ENCODE measurements around the gene KRTAP10-11. TPM values are rescaled to one million over a fixed set of nuclear protein-coding genes. Genes with fewer than 3 reads are reported as not detected.
A peak's percentile ranks its signal among the peaks of the same experiment; 100 is the strongest.
"Not testable (repeated sequence)": the region's sequence is repeated elsewhere in the genome, so short reads cannot be mapped to it uniquely, and the experiment has no call there.

The KRTAP10-11 gene
- total and polyA plus RNA-seq, 8 donors: not detected

DNA sequence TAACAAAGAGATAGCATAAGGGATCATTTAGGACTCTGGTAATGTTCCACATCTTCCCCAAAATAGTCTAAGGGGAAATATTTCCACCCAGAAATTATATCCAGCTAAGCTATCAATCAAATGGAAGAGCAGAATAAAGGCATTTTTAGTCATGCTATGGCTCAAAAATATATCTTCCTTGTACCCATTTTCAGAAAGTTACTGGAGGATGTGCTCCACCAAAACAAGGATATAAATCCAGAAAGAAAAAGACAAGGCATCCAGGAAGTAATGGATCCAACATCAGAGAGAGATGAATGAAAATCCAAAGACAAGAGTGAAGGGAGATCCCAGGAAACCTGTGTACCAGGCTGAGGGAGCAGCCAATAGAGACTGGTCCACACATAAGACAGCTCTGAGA lies 37.0 kb upstream of the KRTAP10-11 start:
- no peak overlapping the region for H3K4me3 ChIP-seq
- H3K4me1 ChIP-seq: no peaks in the 10 kb centered on the region
- H3K9me3 ChIP-seq: peaks cover 0 to 30% of the 10 kb centered on the region in 2 donors
- DNase-seq: no peak
- no peak overlapping the region for H3K27ac ChIP-seq
- peaks cover 0 to 15% of the 10 kb centered on the region in 2 donors for H3K27me3 ChIP-seq
- TF ChIP-seq, protein P1, sequence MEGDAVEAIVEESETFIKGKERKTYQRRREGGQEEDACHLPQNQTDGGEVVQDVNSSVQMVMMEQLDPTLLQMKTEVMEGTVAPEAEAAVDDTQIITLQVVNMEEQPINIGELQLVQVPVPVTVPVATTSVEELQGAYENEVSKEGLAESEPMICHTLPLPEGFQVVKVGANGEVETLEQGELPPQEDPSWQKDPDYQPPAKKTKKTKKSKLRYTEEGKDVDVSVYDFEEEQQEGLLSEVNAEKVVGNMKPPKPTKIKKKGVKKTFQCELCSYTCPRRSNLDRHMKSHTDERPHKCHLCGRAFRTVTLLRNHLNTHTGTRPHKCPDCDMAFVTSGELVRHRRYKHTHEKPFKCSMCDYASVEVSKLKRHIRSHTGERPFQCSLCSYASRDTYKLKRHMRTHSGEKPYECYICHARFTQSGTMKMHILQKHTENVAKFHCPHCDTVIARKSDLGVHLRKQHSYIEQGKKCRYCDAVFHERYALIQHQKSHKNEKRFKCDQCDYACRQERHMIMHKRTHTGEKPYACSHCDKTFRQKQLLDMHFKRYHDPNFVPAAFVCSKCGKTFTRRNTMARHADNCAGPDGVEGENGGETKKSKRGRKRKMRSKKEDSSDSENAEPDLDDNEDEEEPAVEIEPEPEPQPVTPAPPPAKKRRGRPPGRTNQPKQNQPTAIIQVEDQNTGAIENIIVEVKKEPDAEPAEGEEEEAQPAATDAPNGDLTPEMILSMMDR (IDR thresholded peaks at IDR 0.05): no peak
- no peak for ATAC-seq
- intact Hi-C loops (cut with DNase I): no loop called here
- no peaks in the 10 kb centered on the region for H3K36me3 ChIP-seq

DNA sequence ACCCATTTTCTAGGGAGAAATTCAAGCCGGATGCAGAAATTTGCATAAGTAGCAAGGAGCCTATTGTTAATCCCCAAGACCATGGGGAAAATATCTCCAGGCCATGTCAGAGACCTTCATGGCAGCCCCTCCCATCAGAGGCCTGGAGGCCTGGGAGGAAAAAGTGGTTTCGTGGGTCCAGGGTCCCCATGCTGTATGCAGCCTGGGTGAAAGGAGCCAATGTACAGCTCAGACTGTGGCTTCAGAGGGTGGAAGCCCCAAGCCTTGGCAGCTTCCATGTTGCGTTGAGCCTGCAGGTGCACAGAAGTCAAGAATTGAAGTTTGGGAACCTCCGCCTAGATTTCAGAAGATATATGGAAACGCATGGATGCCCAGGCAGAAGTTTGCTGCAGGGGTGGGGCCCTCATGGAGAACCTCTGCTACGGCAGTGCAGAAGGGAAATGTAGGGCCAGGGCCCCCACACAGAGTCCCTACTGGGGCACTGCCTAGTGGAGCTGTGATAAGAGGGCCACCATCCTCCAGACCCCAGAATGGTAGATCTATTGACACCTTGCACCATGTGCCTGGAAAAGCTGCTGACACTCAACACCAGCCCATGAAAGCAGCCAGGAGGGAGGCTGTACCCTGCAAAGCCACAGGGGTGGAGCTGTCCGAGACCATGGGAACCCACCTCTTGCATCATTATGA lies 35.9 kb upstream of the KRTAP10-11 start:
- peaks cover 0 to 26% of the 10 kb centered on the region in 2 donors for H3K27me3 ChIP-seq
- H3K4me3 ChIP-seq; intact Hi-C loops (cut with DNase I); ATAC-seq; H3K36me3 ChIP-seq; H3K4me1 ChIP-seq; DNase-seq; H3K27ac ChIP-seq: not testable (repeated sequence)
- H3K9me3 ChIP-seq: peaks cover 0 to 30% of the 10 kb centered on the region in 2 donors

DNA sequence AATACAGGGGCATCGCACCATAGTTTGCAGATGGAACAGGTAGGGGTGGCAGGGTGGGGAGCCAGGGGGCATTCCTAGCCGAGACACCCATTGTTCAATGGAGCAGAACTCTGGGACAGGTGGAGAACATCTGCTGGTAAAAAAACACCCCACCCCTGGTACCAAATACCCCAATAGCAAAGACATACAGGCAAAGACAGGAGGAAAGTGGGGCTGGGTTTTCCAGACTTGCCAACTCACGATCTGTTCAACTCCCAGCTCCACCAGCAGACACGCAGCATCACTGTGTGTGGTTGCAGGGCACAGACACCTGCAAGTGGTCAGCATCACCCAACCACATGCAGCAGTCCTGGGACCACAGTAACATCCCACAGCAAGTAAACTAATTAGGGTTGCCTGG lies 34.7 kb upstream of the KRTAP10-11 start:
- peaks cover 0 to 36% of the 10 kb centered on the region in 2 donors for H3K27me3 ChIP-seq
- intact Hi-C loops (cut with DNase I): no loop called here
- DNase-seq (no peak), ATAC-seq (no peak)
- H3K4me1 ChIP-seq: no peaks in the 10 kb centered on the region
- H3K36me3 ChIP-seq: no peaks in the 10 kb centered on the region
- peaks cover 0 to 29% of the 10 kb centered on the region in 2 donors for H3K9me3 ChIP-seq
- no peak overlapping the region for H3K27ac ChIP-seq
- no peak overlapping the region for H3K4me3 ChIP-seq
- TF ChIP-seq, protein P1 (IDR thresholded peaks at IDR 0.05): no peak

DNA sequence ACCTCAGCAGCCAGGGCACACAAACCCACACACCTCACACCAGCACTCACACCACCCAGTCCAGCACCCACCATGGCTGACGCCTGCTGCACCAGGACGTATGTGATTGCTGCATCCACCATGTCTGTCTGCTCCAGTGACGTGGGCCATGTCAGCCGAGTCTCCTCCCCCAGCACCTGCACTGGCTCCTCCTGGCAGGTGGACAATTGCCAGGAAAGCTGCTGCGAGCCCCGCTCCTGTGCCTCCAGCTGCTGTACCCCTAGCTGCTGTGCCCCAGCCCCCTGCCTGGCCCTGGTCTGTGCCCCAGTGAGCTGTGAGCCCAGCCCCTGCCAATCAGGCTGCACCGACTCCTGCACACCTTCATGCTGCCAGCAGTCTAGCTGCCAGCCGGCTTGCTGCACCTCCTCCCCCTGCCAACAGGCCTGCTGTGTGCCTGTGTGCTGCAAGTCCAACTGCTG lies 34.2 kb upstream of the KRTAP10-11 start, which contains the start of gene KRTAP10-8:
KRTAP10-8 (plus strand) TSS at position 51 of the 458 bp plus-strand sequence; CDS start at position 73, 22 bp downstream.
- Histone ChIP-seq H3K4me3 (no peak within 1 kb of the TSS), H3K27me3 (peaks cover 0 to 36% of the 10 kb centered on the region in 2 donors), H3K4me1 (no peaks in the 10 kb centered on the region), H3K36me3 (no peaks in the 10 kb centered on the region), H3K9me3 (peaks cover 0 to 27% of the 10 kb centered on the region in 2 donors), H3K27ac (no peak within 1 kb of the TSS)
- DNase-seq: peak in 1 of 4 donors; percentile 56
- intact Hi-C loops (cut with DNase I): no loop called here
- ATAC-seq: no peak
- TF ChIP-seq, protein P1 (IDR thresholded peaks at IDR 0.05): no peak

DNA sequence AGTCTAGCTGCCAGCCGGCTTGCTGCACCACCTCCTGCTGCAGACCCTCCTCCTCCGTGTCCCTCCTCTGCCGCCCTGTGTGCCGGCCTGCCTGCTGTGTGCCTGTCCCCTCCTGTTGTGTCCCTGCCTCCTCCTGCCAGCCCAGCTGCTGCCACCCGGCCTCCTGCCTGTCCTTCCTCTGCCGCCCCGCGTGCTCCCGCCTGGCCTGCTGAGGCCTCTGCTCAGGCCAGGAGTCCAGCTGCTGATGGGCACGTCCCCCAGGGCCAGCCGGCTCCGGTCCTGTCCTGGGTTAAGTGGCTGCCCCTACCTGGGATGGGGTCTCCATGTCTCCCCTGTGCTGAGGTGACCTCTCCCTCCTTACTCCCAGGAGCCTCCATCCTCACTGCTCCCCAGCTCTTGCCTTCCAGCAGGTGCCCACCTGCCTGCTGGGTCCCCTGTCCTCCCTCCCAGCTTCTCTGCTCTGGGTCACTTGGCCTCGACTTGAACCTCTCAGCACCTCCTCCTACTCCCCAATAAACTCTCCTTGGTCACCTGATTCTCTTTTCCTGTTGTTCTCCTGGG lies 33.5 kb upstream of the KRTAP10-11 start:
- Histone ChIP-seq H3K27ac (no peak overlapping the region), H3K4me1 (no peaks in the 10 kb centered on the region), H3K9me3 (peaks cover 0 to 27% of the 10 kb centered on the region in 2 donors), H3K36me3 (no peaks in the 10 kb centered on the region), H3K4me3 (no peak overlapping the region), H3K27me3 (peaks cover 0 to 36% of the 10 kb centered on the region in 2 donors)
- intact Hi-C loops (cut with DNase I): no loop called here
- no peak for ATAC-seq
- DNase-seq: peak in 1 of 4 donors; percentile 78
- TF ChIP-seq, protein P1 (IDR thresholded peaks at IDR 0.05): no peak
